Measurements from ENCODE around the gene PHRF1. TPM values are rescaled to one million over a fixed set of nuclear protein-coding genes. Genes with fewer than 3 reads are reported as not detected.

Gene PHRF1
- total RNA-seq, 3 donors from 2014 or later (not counting 1 experiment from before 2014, with no cell fraction given): 46.1 to 52.0 (median 46.9) TPM

GRCh38 chr11:541433-541885 is 34.8 kb upstream of the PHRF1 start:
- intact Hi-C loops (cut with micrococcal nuclease): no loop called here
- H3K36me3 Mint-ChIP-seq: no peaks in the 10 kb centered on the region
- DNase-seq: no peak

GRCh38 chr11:544817-545166 is 31.5 kb upstream of the PHRF1 start:
- Mint-ChIP-seq H3K27me3 (ENCODE audit: low read depth in 2 of 2) (no peaks in the 10 kb centered on the region), H3K4me1 (no peaks in the 10 kb centered on the region), H3K4me3 (no peak overlapping the region), H3K36me3 (no peaks in the 10 kb centered on the region), H3K9me3 (no peaks in the 10 kb centered on the region), H3K27ac (no peak overlapping the region)
- intact Hi-C loops (cut with micrococcal nuclease): no loop called here
- Histone ChIP-seq H3K27me3 (ENCODE audit: control insufficient read depth, insufficient read depth, low read length) (no peaks in the 10 kb centered on the region), H3K36me3 (ENCODE audit: control insufficient read depth, insufficient read depth, low read length) (no peaks in the 10 kb centered on the region), H3K9me3 (ENCODE audit: control insufficient read depth, insufficient read depth, low read length) (no peaks in the 10 kb centered on the region), H3K4me1 (ENCODE audit: control insufficient read depth, insufficient read depth, low read length) (no peaks in the 10 kb centered on the region), H3K27ac (ENCODE audit: low read length) (no peak overlapping the region), H3K4me3 (ENCODE audit: low read length) (no peak overlapping the region)
- no peak for ATAC-seq
- 80% methylated on average over 5 of the region's 5 CpGs for WGBS (ENCODE audit: insufficient coverage)
- DNase-seq: no peak
- TF ChIP-seq, protein P1, sequence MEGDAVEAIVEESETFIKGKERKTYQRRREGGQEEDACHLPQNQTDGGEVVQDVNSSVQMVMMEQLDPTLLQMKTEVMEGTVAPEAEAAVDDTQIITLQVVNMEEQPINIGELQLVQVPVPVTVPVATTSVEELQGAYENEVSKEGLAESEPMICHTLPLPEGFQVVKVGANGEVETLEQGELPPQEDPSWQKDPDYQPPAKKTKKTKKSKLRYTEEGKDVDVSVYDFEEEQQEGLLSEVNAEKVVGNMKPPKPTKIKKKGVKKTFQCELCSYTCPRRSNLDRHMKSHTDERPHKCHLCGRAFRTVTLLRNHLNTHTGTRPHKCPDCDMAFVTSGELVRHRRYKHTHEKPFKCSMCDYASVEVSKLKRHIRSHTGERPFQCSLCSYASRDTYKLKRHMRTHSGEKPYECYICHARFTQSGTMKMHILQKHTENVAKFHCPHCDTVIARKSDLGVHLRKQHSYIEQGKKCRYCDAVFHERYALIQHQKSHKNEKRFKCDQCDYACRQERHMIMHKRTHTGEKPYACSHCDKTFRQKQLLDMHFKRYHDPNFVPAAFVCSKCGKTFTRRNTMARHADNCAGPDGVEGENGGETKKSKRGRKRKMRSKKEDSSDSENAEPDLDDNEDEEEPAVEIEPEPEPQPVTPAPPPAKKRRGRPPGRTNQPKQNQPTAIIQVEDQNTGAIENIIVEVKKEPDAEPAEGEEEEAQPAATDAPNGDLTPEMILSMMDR (IDR thresholded peaks at IDR 0.05): no peak

More at GRCh38 chr11:541433-541885, 34.8 kb upstream of the PHRF1 start:
- Histone ChIP-seq H3K9me3 (ENCODE audit: control insufficient read depth, insufficient read depth, low read length) (no peaks in the 10 kb centered on the region), H3K27ac (ENCODE audit: low read length) (no peak overlapping the region), H3K4me3 (ENCODE audit: low read length) (no peak overlapping the region), H3K36me3 (ENCODE audit: control insufficient read depth, insufficient read depth, low read length) (no peaks in the 10 kb centered on the region), H3K4me1 (ENCODE audit: control insufficient read depth, insufficient read depth, low read length) (peaks cover 21% of the 10 kb centered on the region), H3K27me3 (ENCODE audit: control insufficient read depth, insufficient read depth, low read length) (no peaks in the 10 kb centered on the region)
- Mint-ChIP-seq H3K27me3 (ENCODE audit: low read depth in 2 of 2) (no peaks in the 10 kb centered on the region), H3K27ac (no peak overlapping the region), H3K9me3 (no peaks in the 10 kb centered on the region), H3K4me3 (no peak overlapping the region), H3K4me1 (peaks cover 0 to 13% of the 10 kb centered on the region in 2 donors)
- 91% methylated on average over 18 of the region's 20 CpGs for whole genome bisulfite sequencing (ENCODE audit: insufficient coverage)
- no peak for ATAC-seq
- TF ChIP-seq, protein P1 (IDR thresholded peaks at IDR 0.05): no peak

GRCh38 chr11:545171-545570 is 31.1 kb upstream of the PHRF1 start:
- no peak for DNase-seq
- Histone ChIP-seq H3K9me3 (ENCODE audit: control insufficient read depth, insufficient read depth, low read length) (no peaks in the 10 kb centered on the region), H3K27ac (ENCODE audit: low read length) (no peak overlapping the region), H3K27me3 (ENCODE audit: control insufficient read depth, insufficient read depth, low read length) (no peaks in the 10 kb centered on the region), H3K4me1 (ENCODE audit: control insufficient read depth, insufficient read depth, low read length) (no peaks in the 10 kb centered on the region), H3K36me3 (ENCODE audit: control insufficient read depth, insufficient read depth, low read length) (no peaks in the 10 kb centered on the region), H3K4me3 (ENCODE audit: low read length) (no peak overlapping the region)
- TF ChIP-seq, protein P1 (IDR thresholded peaks at IDR 0.05): no peak
- Mint-ChIP-seq H3K27ac (no peak overlapping the region), H3K27me3 (ENCODE audit: low read depth in 2 of 2) (no peaks in the 10 kb centered on the region), H3K9me3 (no peaks in the 10 kb centered on the region), H3K4me3 (no peak overlapping the region), H3K4me1 (no peaks in the 10 kb centered on the region), H3K36me3 (no peaks in the 10 kb centered on the region)
- WGBS (ENCODE audit: insufficient coverage): 90% methylated on average over 11 of the region's 11 CpGs
- intact Hi-C loops (cut with micrococcal nuclease): no loop called here
- ATAC-seq: no peak

Data from natural killer cell (primary cell).